HepG2 (cell line): ENCODE data around the gene LLGL1. TPM values are rescaled to one million over a fixed set of nuclear protein-coding genes. Genes with fewer than 3 reads are reported as not detected.

ENCODE experiments used
- ATAC-seq: fragments of 200-7000 bp; cut with Tn5 transposase; 3 replicates; pipeline ENCODE4 v1.9.1; 2020; ENCODE audit warnings: mild to moderate bottlenecking, moderate library complexity
- BruUV-seq: library from RNA; stranded (reverse); fragments of 400-500 nt; replicated peaks from 2 replicates; lab custom pipeline; 2021; lab: Mats Ljungman, UMichigan
- CTCF ChIA-PET: fragments of 300-600 bp; formaldehyde crosslinking; extraction: SDS; loops from one replicate; lab custom pipeline; 2021; ENCODE audit warnings: low total read pairs, inconsistent platforms, low intra/inter-chr PET ratio; lab: Yijun Ruan, JAX
- POLR2A ChIA-PET: fragments of 350-600 bp; sonication (Branson Sonifier 250); formaldehyde crosslinking; loops from one replicate; lab custom pipeline; 2020; ENCODE audit warnings: antibody characterized with exemption, inconsistent platforms; lab: Yijun Ruan, JAX
- DNase-seq: peaks from one replicate; pipeline ENCODE4 v3.0.0-alpha.2; 2015; ENCODE audit warnings: low spot score
- FAIRE-seq: peaks from 3 replicates; lab custom pipeline; 2011; peaks lifted over from hg19 to GRCh38; lab: Jason Lieb, UNC
- H2AFZ ChIP-seq: one replicate; pipeline ENCODE4 v1.6.1; 2011; ENCODE audit warnings: low read length, inconsistent platforms
- H3K27ac ChIP-seq: fragments of 300-600 bp; 3 replicates; pipeline ENCODE4 v1.8.0; 2011; ENCODE audit warnings: mixed run types, mild to moderate bottlenecking, mixed read lengths, low read length, inconsistent platforms; ENCODE audit not compliant: insufficient read depth; ENCODE audit errors: extremely low read length
- H3K27me3 ChIP-seq, 2 experiments: fragments of 200-600 bp in 1 of 2; 2 replicates in 1 of 2; 3 replicates in 1 of 2; pipeline versions ENCODE4 v1.6.0 to v1.8.0; 2011; ENCODE audit warnings: low read length in 2 of 2, mild to moderate bottlenecking in 2 of 2, moderate library complexity in 2 of 2, inconsistent platforms in 1 of 2; ENCODE audit not compliant: insufficient read depth in 2 of 2, control insufficient read depth in 1 of 2
- H3K36me3 ChIP-seq, 2 experiments: fragments of 200-600 bp in 1 of 2; replicated peaks in 1 of 2; 2 replicates in 1 of 2; 3 replicates in 1 of 2; pipeline versions ENCODE4 v1.5.1 to v1.8.0; 2011; ENCODE audit warnings: low read length in 2 of 2, inconsistent platforms in 1 of 2; ENCODE audit not compliant: insufficient read depth in 2 of 2, control insufficient read depth in 1 of 2
- H3K4me1 ChIP-seq: 2 replicates; pipeline ENCODE4 v1.5.1; 2012; ENCODE audit warnings: low read length, inconsistent platforms; ENCODE audit not compliant: insufficient read depth
- H3K4me2 ChIP-seq: 2 replicates; pipeline ENCODE4 v1.6.0; 2011; ENCODE audit warnings: low read depth, low read length, inconsistent platforms
- H3K4me3 ChIP-seq, 3 experiments: fragments of 200-600 bp in 1 of 3; sonication (generic), shearing (Covaris generic) in 1 of 3; replicated peaks in 1 of 3; 2 replicates each; pipeline ENCODE4 v1.5.1; 2011 to 2016; ENCODE audit warnings: low read length in 3 of 3, inconsistent platforms in 2 of 3, low read depth in 2 of 3, mild to moderate bottlenecking in 2 of 3, control low read depth in 1 of 3, mixed read lengths in 1 of 3; ENCODE audit not compliant: insufficient read depth in 1 of 3
- H3K79me2 ChIP-seq: one replicate; pipeline ENCODE4 v1.6.1; 2011; ENCODE audit warnings: low read length, inconsistent platforms; ENCODE audit not compliant: insufficient read depth
- H3K9ac ChIP-seq: 2 replicates; pipeline ENCODE4 v1.6.0; 2011; ENCODE audit warnings: mild to moderate bottlenecking, low read depth, low read length, inconsistent platforms; ENCODE audit not compliant: insufficient read depth
- H3K9me3 ChIP-seq: 2 replicates; pipeline ENCODE4 v1.5.1; 2012; ENCODE audit warnings: mild to moderate bottlenecking, low read length
- H4K20me1 ChIP-seq: 2 replicates; pipeline ENCODE4 v1.6.0; 2011; ENCODE audit warnings: inconsistent platforms, mild to moderate bottlenecking, low read length, moderate library complexity; ENCODE audit not compliant: insufficient read depth
- AGO2 ChIP-seq: fragments of 200-400 bp; formaldehyde crosslinking; optimal IDR thresholded peaks from 2 replicates; pipeline ENCODE3; 2017; ENCODE audit warnings: mild to moderate bottlenecking, low read depth, low read length, moderate library complexity
- NFAT5 ChIP-seq: sonication (generic); formaldehyde crosslinking; IDR thresholded peaks from 2 replicates; pipeline ENCODE4 v1.4.0; 2020; ENCODE audit warnings: missing genetic modification reagents
- RARG ChIP-seq: sonication (generic); formaldehyde crosslinking; IDR thresholded peaks from 2 replicates; pipeline ENCODE4 v1.4.0; 2020; ENCODE audit warnings: low read depth, mild to moderate bottlenecking, missing genetic modification reagents
- SIN3A ChIP-seq: IDR thresholded peaks from 2 replicates; pipeline ENCODE4 v1.6.1; 2011; ENCODE audit warnings: low read depth, mild to moderate bottlenecking, control low read depth, low read length, borderline replicate concordance
- TFDP2 ChIP-seq: sonication (generic); formaldehyde crosslinking; IDR thresholded peaks from 2 replicates; pipeline ENCODE4 v1.4.0; 2020; ENCODE audit warnings: missing genetic modification reagents
- ZNF263 ChIP-seq: sonication (generic); formaldehyde crosslinking; IDR thresholded peaks from 2 replicates; pipeline ENCODE4 v1.4.0; 2020; ENCODE audit warnings: missing genetic modification reagents
- ZNF441 ChIP-seq: sonication (generic); formaldehyde crosslinking; IDR thresholded peaks from 2 replicates; pipeline ENCODE4 v1.7.0; 2021; ENCODE audit warnings: missing genetic modification reagents, borderline replicate concordance
- ZNF512 ChIP-seq: sonication (generic); formaldehyde crosslinking; IDR thresholded peaks from 2 replicates; pipeline ENCODE4 v1.4.0; 2020; ENCODE audit warnings: mild to moderate bottlenecking, missing genetic modification reagents
- WGBS: methylation state at CpG from one replicate; pipeline ENCODE4 v1.1.6; 2017; ENCODE audit warnings: low lambda C conversion rate; 5-methylcytosine and 5-hydroxymethylcytosine counted together
- in situ Hi-C: cut with HindIII; loops from 2 replicates; pipeline ENCODE4 v1.10.0; 2017; ENCODE audit warnings: low pct_unique_long_range_greater_than_20kb; ENCODE audit not compliant: extremely low pct_ligation_motif_present
- intact Hi-C: fragments of 100-400 bp; cut with micrococcal nuclease; formaldehyde crosslinking; loops from one replicate; pipeline ENCODE4 v1.10.0; 2022; ENCODE audit not compliant: unreplicated experiment
- polyA plus RNA-seq, 8 experiments: library from polyadenylated mRNA; depleted of rRNA in 3 of 8; stranded (reverse) in 7 of 8; unstranded in 1 of 8; fragments of >200 nt; fragmentation: Illumina TruSeq in 4 of 8; extraction: Trizol in 4 of 8; gene quantifications; 2 replicates each; pipeline versions ENCODE4 v1.2.1 to v1.2.3, GENCODE V29; 2011 to 2016; ENCODE audit warnings: low read depth in 4 of 8, missing spikeins in 1 of 8, mixed read lengths in 1 of 8; ENCODE audit not compliant: insufficient read depth in 1 of 8
- total RNA-seq, 5 experiments: library from RNA; depleted of rRNA; stranded (reverse); fragments of >200 nt; fragmentation: Illumina TruSeq; extraction: Trizol; gene quantifications; 2 replicates each; pipeline ENCODE4 v1.2.3, GENCODE V29; 2016; ENCODE audit warnings: low read depth in 1 of 5
- TF ChIP-seq, protein P1 (sequence below): sonication (generic); formaldehyde crosslinking; IDR thresholded peaks from 2 replicates; pipeline ENCODE4 v1.4.0; 2020; ENCODE audit warnings: missing genetic modification reagents, mild to moderate bottlenecking, borderline replicate concordance
- TF ChIP-seq, protein P2 (sequence below): sonication (generic); formaldehyde crosslinking; IDR thresholded peaks from 2 replicates; pipeline ENCODE4 v1.5.0; 2020; ENCODE audit warnings: mild to moderate bottlenecking, missing genetic modification reagents, borderline replicate concordance

Gene LLGL1
- total and polyA plus RNA-seq, 2 of the 13 experiments (the other 11 are each of a cell fraction or from before 2014, with no cell fraction given) = 15.0 to 15.3 TPM

DNA sequence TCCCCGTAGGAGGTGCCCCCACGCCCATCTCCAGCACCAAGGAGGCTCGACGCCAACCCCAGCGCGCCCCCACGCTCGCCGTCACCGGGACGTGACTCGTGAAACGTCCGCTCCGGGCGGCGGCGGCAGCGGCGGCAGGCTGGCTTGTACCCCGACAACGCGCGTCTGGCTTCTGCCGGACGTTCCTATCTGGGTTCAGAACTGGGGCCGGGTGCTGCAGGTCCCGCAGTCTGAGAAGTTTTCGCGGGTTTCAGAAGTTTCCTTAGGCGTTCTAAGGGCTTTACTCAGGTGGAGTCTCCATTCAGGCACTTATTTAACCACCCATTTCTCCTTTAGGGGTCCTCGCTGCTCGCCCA is 42.5 kb upstream of the LLGL1 start:
- in situ Hi-C loops = no loop called here
- Histone ChIP-seq H3K27ac (peak overlapping the region; percentile 96), H4K20me1 (peaks cover 35% of the 10 kb centered on the region), H3K27me3 (no peaks in the 10 kb centered on the region), H3K4me3 (peak overlapping the region; percentile 80 to 96 (median 81)), H3K79me2 (peaks cover 38% of the 10 kb centered on the region), H3K4me1 (peaks cover 52% of the 10 kb centered on the region), H2AFZ (no peak overlapping the region), H3K4me2 (peak overlapping the region; percentile 99), H3K9me3 (no peaks in the 10 kb centered on the region), H3K36me3 (peaks cover 3 to 12% of the 10 kb centered on the region in 2 experiments; a peak in 4 of 5 replicates), H3K9ac (peak overlapping the region; percentile 87)
- no peak for FAIRE-seq
- 2% methylated on average over 22 of the region's 33 CpGs for WGBS
- ATAC-seq = peak; percentile 52
- no peak for DNase-seq
- ChIA-PET CTCF (no interaction called here), POLR2A (interaction anchor here (0.7 to 2.6 kb wide), 21 partner anchors 9 to 675 kb away, joined by 3 to 29 read pairs (median 4); partner anchors contain the start of genes DRC3, LLGL1, PRPSAP2 and SHMT1)
- intact Hi-C loops = no loop called here
- TSS peak; percentile 93 for BruUV-seq
- TF ChIP-seq, protein P1, sequence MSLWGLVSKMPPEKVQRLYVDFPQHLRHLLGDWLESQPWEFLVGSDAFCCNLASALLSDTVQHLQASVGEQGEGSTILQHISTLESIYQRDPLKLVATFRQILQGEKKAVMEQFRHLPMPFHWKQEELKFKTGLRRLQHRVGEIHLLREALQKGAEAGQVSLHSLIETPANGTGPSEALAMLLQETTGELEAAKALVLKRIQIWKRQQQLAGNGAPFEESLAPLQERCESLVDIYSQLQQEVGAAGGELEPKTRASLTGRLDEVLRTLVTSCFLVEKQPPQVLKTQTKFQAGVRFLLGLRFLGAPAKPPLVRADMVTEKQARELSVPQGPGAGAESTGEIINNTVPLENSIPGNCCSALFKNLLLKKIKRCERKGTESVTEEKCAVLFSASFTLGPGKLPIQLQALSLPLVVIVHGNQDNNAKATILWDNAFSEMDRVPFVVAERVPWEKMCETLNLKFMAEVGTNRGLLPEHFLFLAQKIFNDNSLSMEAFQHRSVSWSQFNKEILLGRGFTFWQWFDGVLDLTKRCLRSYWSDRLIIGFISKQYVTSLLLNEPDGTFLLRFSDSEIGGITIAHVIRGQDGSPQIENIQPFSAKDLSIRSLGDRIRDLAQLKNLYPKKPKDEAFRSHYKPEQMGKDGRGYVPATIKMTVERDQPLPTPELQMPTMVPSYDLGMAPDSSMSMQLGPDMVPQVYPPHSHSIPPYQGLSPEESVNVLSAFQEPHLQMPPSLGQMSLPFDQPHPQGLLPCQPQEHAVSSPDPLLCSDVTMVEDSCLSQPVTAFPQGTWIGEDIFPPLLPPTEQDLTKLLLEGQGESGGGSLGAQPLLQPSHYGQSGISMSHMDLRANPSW = peak; percentile 55; the same call in 1 of the 2 replicates
- TF ChIP-seq ZNF512 (CRISPR knock-in tag) (no peak), NFAT5 (CRISPR knock-in tag) (peak; percentile 70; the same call in 1 of the 2 replicates), ZNF441 (CRISPR knock-in tag) (no peak; the same call in 1 of the 2 replicates), ZNF263 (CRISPR knock-in tag) (no peak), RARG (CRISPR knock-in tag) (no peak), AGO2 (peak; percentile 53), TFDP2 (CRISPR knock-in tag) (no peak; the same call in 1 of the 2 replicates), SIN3A (no peak)
- TF ChIP-seq, protein P2, sequence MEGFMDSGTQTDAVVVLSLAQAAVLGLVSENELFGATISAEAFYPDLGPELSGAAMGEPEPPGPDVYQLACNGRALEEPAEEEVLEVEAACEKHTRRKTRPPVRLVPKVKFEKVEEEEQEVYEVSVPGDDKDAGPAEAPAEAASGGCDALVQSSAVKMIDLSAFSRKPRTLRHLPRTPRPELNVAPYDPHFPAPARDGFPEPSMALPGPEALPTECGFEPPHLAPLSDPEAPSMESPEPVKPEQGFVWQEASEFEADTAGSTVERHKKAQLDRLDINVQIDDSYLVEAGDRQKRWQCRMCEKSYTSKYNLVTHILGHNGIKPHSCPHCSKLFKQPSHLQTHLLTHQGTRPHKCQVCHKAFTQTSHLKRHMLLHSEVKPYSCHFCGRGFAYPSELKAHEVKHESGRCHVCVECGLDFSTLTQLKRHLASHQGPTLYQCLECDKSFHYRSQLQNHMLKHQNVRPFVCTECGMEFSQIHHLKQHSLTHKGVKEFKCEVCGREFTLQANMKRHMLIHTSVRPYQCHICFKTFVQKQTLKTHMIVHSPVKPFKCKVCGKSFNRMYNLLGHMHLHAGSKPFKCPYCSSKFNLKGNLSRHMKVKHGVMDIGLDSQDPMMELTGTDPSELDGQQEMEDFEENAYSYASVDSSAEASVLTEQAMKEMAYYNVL (CRISPR knock-in tag) = no peak
